ENCODE results near the gene SETD1B.
"Not testable (repeated sequence)": the region's sequence is repeated elsewhere in the genome, so short reads cannot be mapped to it uniquely, and the experiment has no call there.

Gene SETD1B

DNA sequence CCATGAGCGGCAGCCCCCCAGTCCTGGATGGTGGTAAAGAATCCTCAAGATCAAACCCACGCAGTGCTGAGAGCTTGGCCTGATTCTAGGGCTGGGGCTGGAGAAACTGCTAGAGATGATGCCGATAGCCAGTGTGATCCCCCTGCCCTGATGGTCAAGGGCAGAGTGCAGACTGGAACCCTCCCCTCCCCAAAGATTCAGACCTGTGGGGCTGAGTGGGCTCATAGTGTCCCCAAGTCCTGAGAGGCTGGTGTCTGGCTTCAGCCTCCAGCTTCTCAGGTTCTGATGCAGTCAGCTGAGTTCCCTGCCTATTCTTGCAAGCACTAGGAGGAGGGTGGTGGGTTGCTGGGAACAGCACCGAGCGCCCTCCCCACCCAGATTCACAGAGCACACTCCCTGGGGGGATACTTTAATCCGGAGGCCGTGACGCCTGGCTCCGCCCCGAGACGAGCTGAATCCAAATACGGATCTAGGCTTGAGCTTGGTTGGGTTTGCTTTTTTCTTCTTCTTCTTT, 22.3 kb upstream of the SETD1B start:
- DNase-seq: peak; percentile 70

GRCh38 chr12:121781998-121782979, 21.5 kb upstream of the SETD1B start:
- no peak for DNase-seq

DNA sequence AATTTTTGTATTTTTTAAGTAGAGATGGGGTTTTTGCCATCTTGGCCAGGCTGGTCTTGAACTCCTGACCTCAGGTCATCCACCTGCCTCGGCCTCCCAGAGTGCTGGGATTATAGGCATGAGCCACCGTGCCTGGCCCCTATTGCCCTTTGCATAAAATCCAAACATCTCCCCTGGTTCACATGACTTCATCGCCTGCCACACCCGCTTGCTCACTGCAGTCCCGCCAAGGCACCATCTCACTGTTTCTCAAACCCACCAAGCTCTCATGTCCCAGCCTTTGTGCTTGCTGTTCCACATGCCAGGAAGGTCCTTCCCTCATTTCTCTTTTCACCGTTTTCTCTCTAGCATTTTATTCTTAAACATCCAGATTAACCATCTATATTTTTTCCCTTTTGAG, 20.0 kb upstream of the SETD1B start:
- no peak for DNase-seq

DNA sequence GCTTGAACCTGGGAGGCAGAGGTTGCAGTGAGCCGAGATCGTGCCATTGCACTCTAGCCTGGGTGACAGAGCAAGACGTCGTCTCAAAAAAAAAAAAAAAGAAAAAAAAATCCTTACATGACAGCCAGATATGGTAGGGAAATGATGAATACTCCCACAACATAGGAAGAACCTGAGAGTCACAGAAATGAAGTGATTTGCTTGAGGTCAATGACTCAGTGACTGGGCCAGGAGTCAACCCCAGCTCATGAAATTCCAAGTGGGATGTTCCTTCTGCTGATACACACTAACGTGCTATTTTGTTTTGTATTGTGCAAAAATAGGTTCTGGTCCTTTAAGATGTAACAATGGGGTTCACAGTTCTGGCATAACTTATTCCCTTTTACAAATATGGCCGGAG, 19.3 kb upstream of the SETD1B start:
- DNase-seq: no peak

DNA sequence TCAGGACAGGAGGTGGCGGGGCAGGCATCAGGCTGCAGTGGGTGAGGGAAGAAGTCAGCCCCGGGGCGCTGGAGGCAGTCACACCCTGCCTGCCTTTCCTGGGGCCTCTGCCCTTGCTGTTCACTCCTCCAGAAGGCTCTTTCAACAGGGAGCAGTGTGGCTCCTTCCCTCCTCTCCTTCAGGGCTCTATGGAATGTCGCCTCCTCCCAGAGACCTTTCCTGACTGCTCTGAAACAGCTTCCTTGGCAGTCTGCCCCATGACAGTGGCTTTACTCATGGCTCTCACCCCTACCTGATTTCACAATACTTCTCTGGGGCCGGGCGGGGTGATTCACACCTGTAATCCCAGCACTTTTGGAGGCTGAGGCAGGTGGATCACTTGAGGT, 17.4 kb upstream of the SETD1B start:
- no peak for DNase-seq

GRCh38 chr12:121787063-121788025, 16.5 kb upstream of the SETD1B start:
- DNase-seq: no peak

GRCh38 chr12:121788176-121788818, 15.5 kb upstream of the SETD1B start:
- no peak for DNase-seq

- no peak for DNase-seq
These were observed 14.5 kb upstream of the SETD1B start for GRCh38 chr12:121789233-121789781.

DNA sequence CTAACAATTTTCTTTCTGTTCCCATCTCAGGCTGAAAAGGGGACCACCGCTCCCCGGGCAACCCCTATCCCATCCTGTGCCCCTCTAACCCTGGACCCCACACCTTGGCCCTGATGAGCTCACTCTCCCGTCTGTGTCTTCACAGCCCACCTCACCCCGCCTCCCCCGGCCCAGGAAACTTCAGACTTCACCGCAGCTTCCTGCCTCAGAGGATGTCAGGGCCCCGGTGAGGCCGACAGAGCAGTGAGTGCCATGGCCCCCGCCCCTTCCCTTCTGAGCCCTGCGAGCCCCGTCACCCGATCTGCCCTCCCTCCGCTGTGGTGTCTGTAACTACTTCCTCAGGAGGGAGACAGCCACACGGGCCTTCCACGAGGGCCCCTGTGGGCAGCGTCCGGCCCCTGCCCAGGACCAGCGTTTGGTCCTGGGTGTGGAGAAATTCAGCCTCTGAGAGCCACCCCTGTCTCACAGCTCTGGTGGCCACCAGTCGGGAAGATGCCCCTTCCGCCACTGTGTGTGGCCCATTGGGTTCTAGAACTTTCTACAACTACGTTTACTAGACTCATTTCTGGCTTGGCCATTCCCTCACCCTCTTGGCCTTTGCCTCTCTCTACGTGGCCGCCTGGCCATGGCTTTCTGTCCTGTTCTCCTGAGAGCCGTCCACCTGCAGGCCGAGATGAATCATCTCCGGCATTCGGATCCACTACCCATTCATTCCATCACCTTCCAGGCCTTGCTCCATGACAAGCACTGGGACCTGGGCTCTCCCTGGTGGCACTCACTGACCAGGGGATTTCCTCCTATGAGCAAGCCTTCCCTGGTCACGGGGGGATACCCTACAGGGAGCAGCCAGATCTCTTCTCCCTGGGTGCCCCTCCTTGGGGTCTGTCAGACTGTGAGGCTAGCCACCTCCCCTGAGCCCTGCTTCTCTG, 13.7 kb upstream of the SETD1B start:
- DNase-seq: no peak

GRCh38 chr12:121790785-121791184, 13.0 kb upstream of the SETD1B start:
- DNase-seq: not testable (repeated sequence)

GRCh38 chr12:121791671-121792551, 11.9 kb upstream of the SETD1B start:
- no peak for DNase-seq

DNA sequence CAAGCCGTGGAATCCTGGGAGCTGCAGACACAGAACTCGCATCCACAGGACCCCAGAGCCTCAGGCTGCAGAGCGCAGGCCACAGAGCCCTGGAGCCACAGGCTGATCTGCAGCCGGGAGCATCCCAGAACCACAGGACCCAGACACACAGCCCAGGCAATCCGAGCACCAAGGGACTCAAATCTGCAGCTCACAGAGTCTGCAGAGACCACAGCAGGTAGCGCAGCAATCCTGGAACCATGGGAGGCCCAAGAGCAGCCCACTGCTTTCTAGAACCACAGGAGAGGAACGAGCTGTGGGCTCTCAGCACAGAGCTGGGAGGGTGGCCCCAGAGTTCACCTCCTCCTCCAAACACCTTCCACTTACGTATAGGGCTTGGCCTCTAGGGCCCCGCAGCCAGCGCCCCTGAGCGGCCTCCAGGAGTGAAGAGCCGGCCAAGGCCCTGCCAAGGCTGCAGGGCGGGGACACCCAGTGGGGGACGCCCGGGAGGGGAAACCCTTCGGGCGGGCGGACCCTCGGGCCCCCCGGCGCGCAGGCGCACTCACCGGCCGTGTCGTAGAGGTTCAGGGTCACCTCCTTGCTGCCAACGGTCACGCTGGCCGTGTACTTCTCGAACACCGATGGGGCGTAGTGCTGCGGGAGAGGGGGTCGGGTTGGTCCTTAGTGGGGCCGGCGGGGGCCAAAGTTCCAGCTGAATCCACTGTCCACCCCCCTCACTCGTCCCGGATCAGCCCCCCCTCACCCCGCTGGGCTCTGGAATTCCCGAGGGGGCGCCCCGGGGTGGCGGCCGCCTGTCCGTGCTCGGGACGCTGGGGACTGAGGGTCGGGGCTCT, 11.0 kb upstream of the SETD1B start:
- peak; percentile 50 for DNase-seq

GRCh38 chr12:121793440-121793837, 10.4 kb upstream of the SETD1B start, which contains the start of gene RHOF:
Gene RHOF (minus strand): TSS chr12:121793688. CDS start chr12:121793633, 55 bp downstream.
- no peak for DNase-seq

- DNase-seq: peak; percentile 96
These were observed 9.8 kb upstream of the SETD1B start for GRCh38 chr12:121793838-121794533.

GRCh38 chr12:121794534-121795033, 9.2 kb upstream of the SETD1B start:
- no peak for DNase-seq

GRCh38 chr12:121795034-121795968, 8.5 kb upstream of the SETD1B start:
- peak; percentile 96 for DNase-seq
